HG03469 (cell line): Measurements from ENCODE around the gene SNX27.
"Not testable (repeated sequence)": the region's sequence is repeated elsewhere in the genome, so short reads cannot be mapped to it uniquely, and the experiment has no call there.

Experiments used
- ATAC-seq: cut with Tn5 transposase; IDR thresholded peaks from one replicate; pipeline ENCODE4 v1.9.1; 2021; ENCODE audit warnings: mild to moderate bottlenecking, moderate library complexity, moderate number of reproducible peaks; ENCODE audit not compliant: unreplicated experiment

SNX27 gene

DNA sequence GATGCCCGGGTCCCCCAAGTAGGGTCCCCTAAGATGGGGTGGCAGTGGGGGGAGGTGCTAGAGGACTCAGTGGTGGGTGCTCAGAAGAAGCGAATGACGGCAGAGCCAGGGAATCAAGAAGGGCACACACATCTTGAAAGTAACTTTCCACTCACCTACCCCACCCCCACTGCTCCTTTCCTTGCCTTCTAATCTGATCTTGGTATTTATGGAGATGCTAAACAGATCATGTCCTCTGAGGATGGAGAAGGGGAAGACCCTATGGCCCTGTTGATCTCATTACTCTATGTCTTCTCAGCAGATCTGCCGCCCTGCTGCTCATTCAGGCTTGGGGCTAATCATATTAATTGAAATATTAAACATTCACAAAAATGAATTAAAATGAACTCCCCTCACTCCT, 106.8 kb downstream of the SNX27 start:
- no peak for ATAC-seq

DNA sequence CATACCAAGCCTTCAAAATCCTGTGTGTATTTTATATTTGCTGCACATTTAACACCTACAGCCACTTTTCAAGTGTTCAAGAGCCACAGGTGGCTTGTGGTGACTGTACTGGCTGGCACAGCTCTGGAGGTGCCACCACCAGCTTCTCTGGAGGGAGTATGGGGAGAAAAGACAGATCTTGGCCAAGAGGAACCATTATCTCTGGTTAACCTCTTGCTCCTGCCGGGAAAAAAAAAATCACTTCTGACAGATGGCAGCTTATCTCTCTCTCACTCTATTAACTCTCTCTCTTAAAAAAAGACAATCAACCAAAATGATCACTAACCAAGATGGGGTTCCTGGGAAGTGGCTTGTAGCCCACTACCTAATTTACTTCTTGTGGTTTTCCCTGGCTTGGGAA, 108.3 kb downstream of the SNX27 start:
- no peak for ATAC-seq

DNA sequence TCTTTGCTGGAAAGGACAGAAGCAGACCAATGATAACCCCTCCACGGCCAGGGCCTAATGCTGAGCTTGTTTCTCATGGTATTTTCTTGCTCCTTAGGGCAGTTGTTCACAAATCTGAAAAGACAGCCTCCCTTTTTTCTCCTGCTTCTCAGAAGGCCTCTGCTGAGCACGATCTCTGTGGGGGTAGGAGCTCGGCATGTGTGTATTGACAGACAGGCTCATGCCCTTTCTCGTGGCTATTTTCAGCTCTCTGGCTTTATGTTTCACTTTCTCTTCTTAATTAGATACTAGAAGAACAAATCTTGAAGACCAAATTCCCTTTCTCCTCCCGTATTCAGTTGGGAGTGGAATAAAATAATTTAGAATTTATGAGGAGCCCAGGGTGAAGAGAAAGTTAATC, 108.7 kb downstream of the SNX27 start:
- no peak for ATAC-seq

DNA sequence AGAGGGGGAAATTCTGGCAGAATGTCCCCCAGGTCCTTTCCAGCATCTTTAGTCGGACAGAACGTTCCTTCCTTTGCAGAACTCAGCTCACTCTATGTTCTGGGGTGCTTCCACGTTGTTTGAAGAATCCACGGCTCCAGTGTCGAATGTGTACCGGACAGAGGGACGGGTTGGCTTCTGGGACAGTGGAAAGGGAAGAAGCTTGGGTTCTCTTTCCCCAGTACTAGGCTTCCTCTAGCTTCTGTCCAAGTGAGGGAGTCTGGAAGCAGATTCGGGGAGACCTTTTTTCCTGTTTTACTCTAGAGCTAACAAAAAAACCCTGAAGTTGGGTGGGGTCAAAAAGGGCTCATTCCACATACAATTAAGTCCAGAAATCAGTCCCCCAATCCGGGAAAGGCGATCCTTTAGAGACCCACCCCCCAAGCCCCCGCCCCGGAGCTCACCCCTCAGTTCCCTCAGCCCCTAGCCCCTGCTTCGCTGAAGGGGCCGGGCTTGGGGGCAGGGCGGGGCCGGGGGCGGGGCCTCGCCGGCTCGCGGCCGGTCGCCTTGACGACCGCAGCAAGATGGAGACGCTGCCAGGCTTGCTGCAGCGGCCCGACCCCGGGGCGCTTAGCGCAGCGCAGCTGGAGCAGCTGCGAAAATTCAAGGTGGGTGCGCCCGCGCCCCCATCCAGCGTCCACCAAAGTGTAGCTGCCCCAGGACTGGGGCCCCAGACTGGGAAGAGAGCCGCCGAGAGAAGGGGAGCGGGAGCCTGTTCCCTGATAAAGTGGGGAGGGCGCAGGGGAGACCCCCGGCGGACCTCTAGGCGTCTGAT, 109.3 kb downstream of the SNX27 start, which contains the start of gene RIIAD1:
Gene RIIAD1 (plus strand): TSS at position 549 of the 814 bp plus-strand sequence. CDS start 15 bp downstream, at position 564.
- ATAC-seq: no peak

DNA sequence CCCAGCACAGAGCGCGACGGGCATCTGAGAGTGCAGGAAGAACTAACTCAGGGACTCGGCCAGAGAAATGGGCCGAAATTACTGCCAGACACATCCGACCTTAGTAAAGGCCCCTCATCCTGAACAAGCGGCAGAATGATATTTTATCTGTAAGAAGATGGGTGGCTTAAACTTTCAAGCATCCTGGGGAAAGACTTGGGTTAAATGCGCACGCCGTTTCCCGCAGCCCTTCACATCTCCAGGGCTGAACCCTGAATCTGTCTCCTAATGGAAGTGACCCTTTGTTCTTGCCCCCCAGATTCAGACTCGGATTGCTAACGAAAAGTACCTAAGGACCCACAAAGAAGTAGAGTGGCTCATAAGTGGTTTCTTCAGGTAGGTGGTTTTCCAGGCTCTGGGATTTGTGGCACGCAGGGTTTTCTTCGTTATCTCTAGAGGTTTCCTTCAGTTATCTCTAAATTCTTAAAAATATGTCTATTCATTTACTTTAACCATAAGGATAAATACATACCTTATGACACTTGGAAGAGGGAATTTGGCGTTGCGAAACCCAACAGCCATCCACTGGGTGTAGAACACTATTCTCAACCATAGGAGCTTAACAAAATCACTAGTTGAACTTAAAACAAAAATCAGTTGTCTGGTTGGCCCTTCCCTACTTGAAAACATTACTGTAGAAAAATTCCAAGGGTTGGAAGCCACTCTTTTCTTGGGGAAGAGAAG, 110.1 kb downstream of the SNX27 start:
- no peak for ATAC-seq

DNA sequence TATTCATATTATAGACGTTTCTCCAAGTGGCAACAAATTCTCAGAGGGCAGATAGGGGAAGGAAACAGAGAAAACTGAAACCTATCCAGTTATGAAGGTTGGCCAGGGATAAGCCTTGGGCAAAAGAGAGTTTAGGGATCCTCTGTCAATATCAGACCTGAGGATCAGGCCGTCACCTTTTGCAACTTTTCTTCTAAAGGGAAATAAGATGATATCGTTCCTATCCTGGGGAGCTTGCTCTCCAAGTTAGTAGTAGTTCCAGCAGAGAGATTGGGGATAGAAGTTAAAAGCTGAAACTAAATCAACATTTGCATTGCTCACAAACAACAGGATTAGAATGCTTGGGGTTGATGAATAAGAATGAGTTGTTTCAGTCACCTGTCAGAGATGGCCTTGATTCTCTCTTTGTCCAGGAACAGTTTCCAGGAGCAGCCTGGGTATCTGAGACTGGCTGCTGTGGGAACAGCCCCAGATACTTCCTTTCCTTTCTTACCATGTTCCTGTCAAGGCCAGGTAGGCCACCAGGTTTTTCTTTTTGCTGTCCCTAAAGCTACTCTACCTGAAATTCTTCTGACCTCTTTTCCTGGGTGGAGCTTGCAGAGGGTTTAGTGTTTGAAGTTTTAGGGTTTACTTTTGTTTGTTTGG, 112.0 kb downstream of the SNX27 start:
- no peak for ATAC-seq

DNA sequence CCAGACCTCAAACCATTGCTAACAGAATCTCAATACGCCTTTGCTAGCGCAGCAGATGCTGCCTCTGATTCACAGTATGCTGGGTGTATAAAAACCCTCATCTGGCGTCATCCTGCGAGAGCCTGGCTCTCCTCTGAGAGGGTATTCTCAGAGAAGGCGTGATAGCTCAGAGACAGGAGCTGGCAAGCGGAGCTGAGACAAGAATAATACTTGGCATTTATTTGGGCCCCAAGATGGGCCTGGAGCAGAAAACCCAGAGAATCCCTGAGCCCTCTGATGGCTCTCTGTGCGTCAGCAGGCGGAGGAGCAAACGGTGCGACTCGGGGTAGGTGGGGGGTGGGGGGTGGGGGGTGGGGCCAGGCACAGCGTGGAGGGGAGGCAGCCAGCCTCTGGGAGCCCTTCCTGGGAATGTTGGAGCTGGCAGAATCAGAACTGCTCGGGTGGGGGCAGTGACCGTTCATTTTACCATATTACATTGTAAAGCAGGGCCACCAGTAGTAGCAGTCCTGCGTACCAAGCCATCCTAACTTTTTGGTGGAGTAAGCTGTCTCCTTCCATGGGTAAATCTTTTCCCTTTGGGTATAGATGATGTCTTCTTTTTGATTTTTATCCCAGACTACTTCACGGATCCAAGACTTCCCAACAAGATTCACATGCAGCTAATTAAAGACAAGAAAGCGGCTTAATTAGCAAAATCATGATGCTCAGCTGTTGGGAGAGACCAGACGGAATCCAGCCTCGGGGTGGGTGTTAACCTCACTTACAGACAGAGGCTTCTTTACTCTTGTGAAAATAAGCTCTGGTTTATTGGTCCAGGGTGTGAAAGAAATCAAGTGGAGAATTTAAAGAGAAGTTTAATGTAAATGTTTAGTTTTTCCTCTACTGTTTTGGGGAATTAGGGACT, 116.6 kb downstream of the SNX27 start:
- ATAC-seq: no peak

DNA sequence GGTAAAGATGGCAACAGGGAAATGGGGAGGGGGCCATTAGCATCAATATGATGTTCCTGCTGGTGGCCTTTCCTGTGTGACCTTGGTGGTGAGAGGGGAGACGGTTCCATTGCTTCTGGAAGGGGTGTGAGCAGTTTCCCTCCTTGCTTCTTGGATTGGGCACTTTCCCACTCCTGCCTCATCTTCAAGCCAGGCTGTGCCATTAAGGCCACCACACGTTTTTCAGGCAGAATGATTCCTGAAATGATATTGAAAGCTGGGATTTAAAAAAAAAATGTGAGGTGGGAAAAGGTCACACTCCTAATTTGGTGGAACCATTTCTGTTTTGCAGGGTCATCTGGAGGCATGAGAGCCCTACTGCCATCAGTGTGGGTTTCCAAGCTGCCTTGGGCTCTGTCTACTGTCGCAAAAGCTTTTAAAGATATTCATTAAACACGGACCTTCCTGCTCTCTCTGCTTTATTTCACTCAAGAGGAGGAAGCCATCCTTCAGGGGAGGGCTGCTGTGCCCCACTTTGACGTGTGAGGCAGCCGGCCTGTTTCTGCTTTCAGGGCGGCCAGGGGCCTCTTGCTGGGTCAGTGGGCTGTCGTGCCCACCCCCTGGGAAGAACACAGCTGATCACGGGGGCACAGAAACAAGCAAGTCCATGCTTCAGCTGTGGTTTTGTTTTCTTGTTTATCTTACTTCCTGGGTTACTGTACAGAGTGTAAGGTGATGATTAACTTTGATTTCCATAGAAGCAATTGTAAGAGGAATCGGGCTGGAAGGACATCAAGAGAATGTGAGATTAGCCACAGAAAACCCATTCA, 117.5 kb downstream of the SNX27 start:
- no peak for ATAC-seq

DNA sequence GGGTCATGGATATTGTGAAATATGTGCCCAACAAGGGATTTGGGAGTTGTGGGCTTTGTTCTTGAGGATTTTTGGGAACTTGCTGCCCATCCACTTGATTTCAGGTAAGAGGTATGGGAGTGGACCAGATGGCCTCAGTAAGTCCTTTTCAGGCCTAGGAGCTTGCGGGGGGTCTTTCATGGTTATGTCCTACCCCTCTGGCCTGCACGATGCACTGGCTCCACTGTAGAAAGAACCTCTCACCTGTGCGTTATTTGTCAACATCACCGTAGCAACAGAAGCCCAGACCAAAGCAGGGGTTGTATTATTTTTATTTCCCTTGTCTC, 118.1 kb downstream of the SNX27 start:
- ATAC-seq: no peak

DNA sequence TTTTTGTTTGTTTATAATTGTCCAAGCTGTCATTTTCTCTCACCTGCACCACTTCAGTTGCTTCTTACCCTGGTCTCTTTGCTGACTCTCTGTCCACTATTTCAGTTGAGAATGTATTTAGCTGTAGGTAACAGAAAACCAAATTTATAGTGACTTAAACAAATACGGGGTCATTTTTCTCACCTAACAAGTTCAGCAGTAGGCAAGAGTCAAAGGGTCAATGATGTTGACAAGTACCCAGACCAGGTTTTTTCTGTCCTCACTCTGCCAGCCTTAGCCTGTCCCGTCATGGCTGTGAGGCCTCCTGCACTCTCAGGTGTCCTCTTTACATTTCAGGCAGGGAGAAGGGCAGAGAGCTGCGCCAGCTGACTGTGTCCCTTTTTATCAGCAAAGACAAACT, 121.3 kb downstream of the SNX27 start:
- ATAC-seq: no peak

DNA sequence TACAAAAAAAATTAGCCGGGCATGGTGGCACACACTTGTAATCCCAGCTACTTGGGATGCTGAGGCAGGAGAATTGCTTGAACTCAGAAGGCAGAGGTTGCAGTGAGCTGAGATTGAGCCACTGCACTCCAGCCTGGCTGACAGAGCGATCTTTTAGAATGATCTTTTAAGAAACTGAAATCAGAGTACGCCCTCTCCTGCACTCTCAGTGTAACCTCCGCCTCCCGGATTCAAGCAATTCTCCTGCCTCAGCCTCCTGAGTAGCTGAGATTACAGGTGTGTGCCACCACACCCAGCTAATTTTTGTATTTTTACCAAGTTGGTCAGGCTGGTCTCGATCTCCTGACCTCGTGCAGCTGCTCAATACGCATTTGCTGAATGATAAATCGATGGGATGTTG, 122.1 kb downstream of the SNX27 start:
- ATAC-seq: not testable (repeated sequence)

DNA sequence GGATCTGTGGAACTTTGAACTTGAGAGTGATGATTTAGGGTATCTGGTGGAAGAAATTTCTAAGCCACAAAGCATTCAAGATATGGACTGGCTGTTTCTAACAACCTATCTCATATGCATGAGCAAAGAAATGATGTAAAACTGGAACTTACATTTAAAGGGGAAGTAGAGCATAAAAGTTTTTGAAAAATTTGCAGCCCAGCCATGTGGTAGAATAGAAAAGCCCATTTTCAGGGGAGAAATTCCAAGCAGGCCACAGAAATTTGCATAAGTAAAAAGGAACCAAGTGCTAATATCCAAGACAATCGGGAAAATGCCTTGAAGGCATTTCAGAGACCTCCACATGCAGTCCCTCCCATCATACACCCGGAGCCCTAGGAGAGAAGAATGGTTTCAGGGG, 125.2 kb downstream of the SNX27 start:
- no peak for ATAC-seq

DNA sequence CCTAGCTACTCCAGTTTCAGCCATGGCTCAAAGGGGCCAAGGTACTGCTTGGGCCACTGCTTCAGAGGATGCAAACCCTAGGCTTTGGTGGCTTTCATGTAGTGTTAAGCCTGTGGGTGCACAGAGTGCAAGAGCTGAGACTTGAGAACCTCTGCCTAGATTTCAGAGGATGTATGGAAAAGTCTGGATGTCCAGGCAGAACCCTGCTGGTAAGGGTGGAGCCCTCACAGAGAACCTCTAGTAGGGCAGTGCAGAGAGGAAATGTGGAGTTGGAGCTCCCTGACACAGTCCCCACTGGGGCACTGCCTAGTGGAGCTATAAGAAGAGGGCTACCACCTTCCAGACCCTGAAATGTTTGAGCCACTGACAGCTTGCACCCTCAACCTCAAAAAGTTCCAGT, 125.6 kb downstream of the SNX27 start:
- ATAC-seq: no peak

DNA sequence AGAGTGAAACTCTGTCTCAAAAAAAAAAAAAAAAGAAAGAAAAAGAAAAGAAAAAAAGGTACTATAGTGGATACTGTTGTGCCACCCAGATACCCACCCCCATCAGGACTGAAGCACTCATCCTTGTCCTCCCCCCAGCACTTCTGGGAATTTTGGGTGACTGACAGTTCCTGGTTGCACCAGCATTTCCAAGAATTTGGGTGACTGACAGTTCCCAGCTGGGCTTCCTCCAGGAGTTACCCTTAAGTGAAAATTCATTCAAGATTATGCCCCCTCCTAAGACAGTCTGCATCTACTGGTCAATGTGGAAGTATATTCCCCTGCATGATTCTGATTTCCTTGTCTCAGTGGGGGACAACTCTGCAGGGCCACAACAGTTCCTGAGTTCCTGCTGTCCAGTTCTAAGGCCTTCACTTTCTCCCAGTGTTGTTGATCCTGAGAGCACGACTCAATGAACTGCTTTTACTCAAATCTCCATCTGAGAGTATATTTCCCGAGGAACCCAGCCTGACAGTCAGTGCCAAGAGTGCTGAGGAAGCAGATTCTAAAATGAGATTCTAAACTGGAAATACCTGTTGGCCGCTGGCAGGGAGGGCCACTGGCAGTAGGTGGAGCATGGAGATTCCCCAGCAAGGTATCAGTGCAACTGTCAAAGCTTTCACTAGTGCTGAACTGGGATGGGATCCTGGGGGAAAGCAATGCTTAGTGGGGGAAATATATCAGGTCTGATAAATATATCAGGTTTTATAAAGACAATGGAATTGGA, 127.9 kb downstream of the SNX27 start:
- ATAC-seq: no peak

DNA sequence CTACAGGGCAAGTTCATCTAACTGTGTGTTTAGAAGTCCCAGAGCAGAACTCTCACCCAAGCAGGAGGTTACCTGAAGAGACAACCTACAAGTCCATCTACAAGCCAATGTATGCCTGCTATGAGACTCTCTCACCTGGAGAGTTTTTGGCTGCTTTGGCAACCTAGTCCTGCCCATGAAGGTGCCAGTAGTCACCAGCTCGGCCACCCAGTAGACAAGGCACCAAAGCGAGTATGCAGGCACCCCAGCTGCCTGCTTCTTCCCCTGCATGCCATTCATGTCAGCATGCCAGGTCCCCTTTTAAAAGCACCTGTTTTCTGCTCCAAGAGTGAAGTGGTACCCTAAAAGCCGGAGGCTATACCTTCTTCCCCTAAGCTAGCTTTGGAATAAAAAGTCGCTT, 129.7 kb downstream of the SNX27 start:
- no peak for ATAC-seq
